ENCODE data around the gene PACRG. TPM values are rescaled to one million over a fixed set of nuclear protein-coding genes. Genes with fewer than 3 reads are reported as not detected.

The PACRG gene
- polyA plus RNA-seq, 1 of the 3 experiments (the other 2 are of a cell fraction), result 0.56 TPM

DNA sequence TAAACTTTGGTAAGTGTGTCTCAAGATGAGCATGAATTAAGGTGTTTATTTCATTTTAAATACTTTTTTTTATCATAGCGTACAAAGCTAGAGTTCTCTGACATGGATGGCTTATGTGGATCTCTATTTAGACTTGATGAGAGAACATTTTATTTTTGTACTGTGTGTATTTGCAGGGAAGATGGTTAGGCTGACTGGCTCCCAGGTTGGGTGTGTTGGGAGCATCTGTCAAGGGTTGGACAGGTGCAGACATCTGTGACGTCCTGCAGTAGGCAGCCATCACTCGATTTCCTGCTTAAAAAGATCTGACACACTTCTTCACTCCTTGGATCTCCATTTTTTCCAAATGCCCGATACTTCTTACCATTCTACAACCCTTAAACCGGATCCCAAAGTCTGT lies 464.8 kb downstream of the PACRG start:
- H3K27ac ChIP-seq (ENCODE audit: low read depth in 2 of 2, low read length in 1 of 2), result no peak overlapping the region
- ChIA-PET POLR2A (no interaction called here), CTCF (no interaction called here)
- no peaks in the 10 kb centered on the region for H4K20me1 ChIP-seq (ENCODE audit: insufficient read depth)
- H3K9me3 ChIP-seq, result no peaks in the 10 kb centered on the region
- no peak overlapping the region for H3K9ac ChIP-seq
- H3K79me2 ChIP-seq (ENCODE audit: insufficient read depth), result no peaks in the 10 kb centered on the region
- no peak for DNase-seq
- no peaks in the 10 kb centered on the region for H3K4me1 ChIP-seq (ENCODE audit: control insufficient read depth in 1 of 2, insufficient read depth in 2 of 2, low read depth in 1 of 2, low read length in 1 of 2)
- H3K36me3 ChIP-seq (replicated peaks in 1 of 2; ENCODE audit: control insufficient read depth in 1 of 2, insufficient read depth in 2 of 2, low read length in 1 of 2), result no peaks in the 10 kb centered on the region
- no peak overlapping the region for H3K4me3 ChIP-seq (ENCODE audit: low read depth in 2 of 2, low read length in 1 of 2)
- H3K27me3 ChIP-seq (ENCODE audit: insufficient read depth), result no peaks in the 10 kb centered on the region
- no peak overlapping the region for H3K4me2 ChIP-seq
- no peak overlapping the region for H2AFZ ChIP-seq (ENCODE audit: low read depth)
- H3K9me2 ChIP-seq, result no peaks in the 10 kb centered on the region
- TF ChIP-seq, protein P1, sequence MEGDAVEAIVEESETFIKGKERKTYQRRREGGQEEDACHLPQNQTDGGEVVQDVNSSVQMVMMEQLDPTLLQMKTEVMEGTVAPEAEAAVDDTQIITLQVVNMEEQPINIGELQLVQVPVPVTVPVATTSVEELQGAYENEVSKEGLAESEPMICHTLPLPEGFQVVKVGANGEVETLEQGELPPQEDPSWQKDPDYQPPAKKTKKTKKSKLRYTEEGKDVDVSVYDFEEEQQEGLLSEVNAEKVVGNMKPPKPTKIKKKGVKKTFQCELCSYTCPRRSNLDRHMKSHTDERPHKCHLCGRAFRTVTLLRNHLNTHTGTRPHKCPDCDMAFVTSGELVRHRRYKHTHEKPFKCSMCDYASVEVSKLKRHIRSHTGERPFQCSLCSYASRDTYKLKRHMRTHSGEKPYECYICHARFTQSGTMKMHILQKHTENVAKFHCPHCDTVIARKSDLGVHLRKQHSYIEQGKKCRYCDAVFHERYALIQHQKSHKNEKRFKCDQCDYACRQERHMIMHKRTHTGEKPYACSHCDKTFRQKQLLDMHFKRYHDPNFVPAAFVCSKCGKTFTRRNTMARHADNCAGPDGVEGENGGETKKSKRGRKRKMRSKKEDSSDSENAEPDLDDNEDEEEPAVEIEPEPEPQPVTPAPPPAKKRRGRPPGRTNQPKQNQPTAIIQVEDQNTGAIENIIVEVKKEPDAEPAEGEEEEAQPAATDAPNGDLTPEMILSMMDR (IDR thresholded peaks at IDR 0.05), result no peak
- TF ChIP-seq SIN3A (IDR thresholded peaks at IDR 0.05; ENCODE audit: borderline replicate concordance, low read depth, low read length) (no peak), ELF1 (IDR thresholded peaks at IDR 0.05) (no peak), SMC3 (IDR thresholded peaks at IDR 0.05; ENCODE audit: low read depth, low read length) (no peak), CHD2 (IDR thresholded peaks at IDR 0.05; ENCODE audit: low read length, partially characterized antibody) (no peak), MXI1 (IDR thresholded peaks at IDR 0.05; ENCODE audit: low read depth, low read length) (no peak), GABPA (IDR thresholded peaks at IDR 0.05; ENCODE audit: low read depth) (no peak), EP300 (IDR thresholded peaks at IDR 0.05; ENCODE audit: borderline replicate concordance in 1 of 2, low read depth in 1 of 2, low read length in 1 of 2) (no peak), JUND (IDR thresholded peaks at IDR 0.05) (no peak), RAD21 (IDR thresholded peaks at IDR 0.05; ENCODE audit: low read length) (no peak), FOXJ3 (CRISPR knock-in tag; IDR thresholded peaks at IDR 0.05) (no peak)
- TF ChIP-seq, protein P2, sequence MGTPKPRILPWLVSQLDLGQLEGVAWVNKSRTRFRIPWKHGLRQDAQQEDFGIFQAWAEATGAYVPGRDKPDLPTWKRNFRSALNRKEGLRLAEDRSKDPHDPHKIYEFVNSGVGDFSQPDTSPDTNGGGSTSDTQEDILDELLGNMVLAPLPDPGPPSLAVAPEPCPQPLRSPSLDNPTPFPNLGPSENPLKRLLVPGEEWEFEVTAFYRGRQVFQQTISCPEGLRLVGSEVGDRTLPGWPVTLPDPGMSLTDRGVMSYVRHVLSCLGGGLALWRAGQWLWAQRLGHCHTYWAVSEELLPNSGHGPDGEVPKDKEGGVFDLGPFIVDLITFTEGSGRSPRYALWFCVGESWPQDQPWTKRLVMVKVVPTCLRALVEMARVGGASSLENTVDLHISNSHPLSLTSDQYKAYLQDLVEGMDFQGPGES (IDR thresholded peaks at IDR 0.05; ENCODE audit: low read depth, low read length), result no peak
- no peaks in the 10 kb centered on the region for H3F3A ChIP-seq (replicated peaks; ENCODE audit: insufficient read depth)
- 30% methylated on average over 5 of the region's 5 CpGs for WGBS (ENCODE audit: low lambda C conversion rate)

DNA sequence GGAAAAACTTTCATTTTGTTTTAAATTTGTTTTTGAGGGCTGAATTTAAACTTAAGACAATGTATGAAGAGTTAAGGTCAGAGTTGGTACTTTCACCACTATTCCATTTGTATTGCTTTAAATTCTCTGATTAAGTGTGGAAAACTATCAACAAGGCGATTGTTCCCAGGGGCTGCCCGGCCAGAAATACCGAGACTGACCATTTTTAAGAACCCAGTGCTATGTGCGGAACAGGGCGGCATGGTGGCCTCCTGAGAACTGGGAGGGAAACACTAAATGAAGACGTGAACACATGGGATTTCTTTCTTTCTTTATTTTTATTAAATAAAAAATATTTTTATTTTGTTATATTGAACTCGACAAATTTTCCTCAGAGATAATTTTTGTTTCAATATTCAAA lies 465.6 kb downstream of the PACRG start:
- H2AFZ ChIP-seq (ENCODE audit: low read depth), result no peak overlapping the region
- POLR2A ChIA-PET, result no interaction called here
- no peaks in the 10 kb centered on the region for H3K4me1 ChIP-seq (ENCODE audit: control insufficient read depth in 1 of 2, insufficient read depth in 2 of 2, low read depth in 1 of 2, low read length in 1 of 2)
- H3K4me2 ChIP-seq, result no peak overlapping the region
- H3K27ac ChIP-seq (ENCODE audit: low read depth in 2 of 2, low read length in 1 of 2), result no peak overlapping the region
- no peaks in the 10 kb centered on the region for H3K27me3 ChIP-seq (ENCODE audit: insufficient read depth)
- H3F3A ChIP-seq (replicated peaks; ENCODE audit: insufficient read depth), result no peaks in the 10 kb centered on the region
- no peak overlapping the region for H3K4me3 ChIP-seq (ENCODE audit: low read depth in 2 of 2, low read length in 1 of 2)
- 67% methylated on average over 7 of the region's 7 CpGs for WGBS (ENCODE audit: low lambda C conversion rate)
- H3K36me3 ChIP-seq (replicated peaks in 1 of 2; ENCODE audit: control insufficient read depth in 1 of 2, insufficient read depth in 2 of 2, low read length in 1 of 2), result no peaks in the 10 kb centered on the region
- no peaks in the 10 kb centered on the region for H3K79me2 ChIP-seq (ENCODE audit: insufficient read depth)
- no peaks in the 10 kb centered on the region for H3K9me3 ChIP-seq
- H3K9ac ChIP-seq, result no peak overlapping the region
- H4K20me1 ChIP-seq (ENCODE audit: insufficient read depth), result no peaks in the 10 kb centered on the region
- DNase-seq, result no peak
- CTCF ChIA-PET, result no interaction called here
- TF ChIP-seq FOXJ3 (CRISPR knock-in tag; IDR thresholded peaks at IDR 0.05), result no peak
- no peaks in the 10 kb centered on the region for H3K9me2 ChIP-seq
